ENCODE data around the gene DNM2. TPM values are rescaled to one million over a fixed set of nuclear protein-coding genes. Genes with fewer than 3 reads are reported as not detected.
"Not testable (repeated sequence)": the region's sequence is repeated elsewhere in the genome, so short reads cannot be mapped to it uniquely, and the experiment has no call there.

DNM2 gene
- total RNA-seq, 1 donor from 2014 or later: 79.8 TPM

DNA sequence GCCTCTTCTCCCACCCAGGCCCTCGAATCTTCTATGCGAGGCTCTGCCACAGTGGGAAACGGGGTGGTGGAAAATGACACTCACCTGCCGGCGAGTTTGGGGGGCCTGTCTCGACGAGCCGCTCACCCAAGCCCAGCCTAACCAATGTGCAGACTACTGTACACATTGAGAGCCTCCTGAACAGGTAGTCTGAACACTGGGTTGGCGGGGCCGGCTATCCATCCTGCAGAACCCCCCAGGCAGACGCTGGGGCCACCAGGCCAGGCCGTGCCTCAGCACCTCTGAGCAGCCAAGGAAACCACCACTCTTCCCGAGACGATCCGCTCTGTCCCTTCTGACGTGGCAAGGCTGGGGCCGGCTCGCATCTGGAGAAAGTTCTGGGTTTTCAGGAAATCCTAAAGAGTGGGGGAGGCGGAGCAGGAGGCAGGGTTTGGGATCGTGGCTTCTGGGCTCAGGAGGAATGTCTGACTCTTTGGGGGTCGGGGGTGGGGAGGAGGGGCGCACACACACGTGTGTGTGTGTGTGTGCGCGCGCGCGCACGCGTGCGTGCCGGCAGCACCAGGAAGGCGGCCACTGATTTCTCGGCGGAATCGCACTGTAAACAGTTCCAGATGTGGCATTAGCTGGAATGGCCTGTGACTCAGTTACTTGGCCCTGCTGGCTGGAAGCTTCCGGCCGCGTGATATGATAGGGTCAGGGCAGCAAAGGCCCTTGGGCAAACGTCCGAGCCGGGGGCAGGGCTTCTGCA lies 99.6 kb downstream of the DNM2 start:
- ATAC-seq: no peak

DNA sequence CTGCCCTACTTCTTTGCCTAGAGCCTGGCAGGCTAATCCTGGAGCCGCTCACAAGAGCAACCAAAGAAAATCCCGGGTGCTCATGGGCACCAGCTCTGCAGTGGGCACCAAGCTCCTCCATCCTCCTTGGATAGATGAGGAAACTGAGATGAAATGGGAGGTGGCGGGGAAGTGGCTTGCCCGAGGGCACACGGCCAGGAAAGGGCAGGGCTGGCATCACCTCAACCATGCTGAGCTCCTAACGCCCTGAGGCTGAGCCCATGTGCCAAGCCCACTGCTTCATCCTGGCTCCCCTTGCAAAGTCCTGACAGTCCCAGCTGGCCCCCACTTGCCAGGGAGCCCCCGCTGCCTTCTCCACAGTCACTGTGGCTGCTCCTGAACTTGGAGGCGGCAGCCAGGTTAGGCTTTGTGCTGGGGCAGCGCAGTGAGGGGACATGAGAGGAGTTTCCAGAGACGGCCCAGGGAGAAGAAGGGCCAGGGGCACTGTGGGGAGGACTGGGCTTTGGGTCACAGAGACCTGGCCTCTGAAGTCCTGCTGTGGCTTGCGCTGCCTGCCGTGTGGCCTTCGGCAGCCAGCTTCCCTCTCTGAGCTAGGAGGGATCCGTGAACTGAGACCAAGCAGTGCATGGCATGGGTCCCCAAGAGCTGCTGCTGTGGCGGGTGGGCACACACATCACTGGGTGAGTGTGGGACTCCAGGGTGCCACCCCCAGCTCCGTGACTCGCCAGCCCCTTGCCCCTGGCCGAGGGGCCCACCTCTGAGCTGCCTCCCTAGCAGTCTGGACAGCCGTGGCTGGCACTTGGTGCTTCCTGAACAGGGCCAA lies 100.6 kb downstream of the DNM2 start:
- no peak for ATAC-seq

- no peak for ATAC-seq
Observed at GRCh38 chr19:10819124-10820060, 101.5 kb downstream of the DNM2 start.

DNA sequence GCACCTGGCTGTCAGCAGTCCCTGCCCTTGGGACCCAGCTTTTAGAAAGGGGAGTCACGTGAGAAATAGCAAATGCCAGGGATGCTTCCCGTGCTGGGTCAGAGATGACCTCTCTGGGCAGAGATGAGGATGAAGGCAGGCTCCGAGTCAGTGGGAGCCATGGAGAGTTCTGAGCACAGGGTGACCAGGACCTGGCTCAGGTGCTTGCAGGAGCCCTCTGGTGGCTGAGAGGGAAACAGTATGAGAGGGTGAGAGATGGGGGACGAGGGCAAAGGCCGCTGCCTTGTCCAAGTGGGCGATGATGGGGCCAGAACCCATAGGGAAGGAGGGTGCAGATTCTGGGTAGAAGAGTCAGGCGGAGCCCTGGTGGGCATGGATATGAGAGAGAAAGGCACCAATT lies 102.3 kb downstream of the DNM2 start:
- ATAC-seq: no peak

- ATAC-seq: no peak
Observed at GRCh38 chr19:10823690-10824089, 105.8 kb downstream of the DNM2 start.

DNA sequence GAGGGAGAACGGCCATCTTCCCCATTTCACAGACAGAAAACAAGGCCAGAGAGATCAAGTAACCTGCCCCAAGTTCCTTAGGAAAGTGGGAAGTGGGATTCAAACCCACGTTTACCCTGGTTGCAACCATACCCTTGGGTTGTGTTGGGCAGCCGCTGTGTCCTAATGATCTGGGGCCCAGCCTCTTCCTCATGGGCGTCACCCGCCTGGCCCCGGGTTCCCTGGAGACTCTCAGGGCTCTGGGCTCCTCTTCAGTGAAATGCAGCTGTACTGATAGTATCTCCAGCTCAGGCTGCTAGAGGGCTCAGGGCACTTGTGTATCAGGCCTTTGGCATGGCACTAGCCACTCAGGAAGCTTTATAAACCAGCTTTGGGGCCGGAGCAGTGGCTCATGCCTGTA lies 108.4 kb downstream of the DNM2 start:
- ATAC-seq: no peak

GRCh38 chr19:10826846-10827245 lies 109.0 kb downstream of the DNM2 start:
- no peak for ATAC-seq

DNA sequence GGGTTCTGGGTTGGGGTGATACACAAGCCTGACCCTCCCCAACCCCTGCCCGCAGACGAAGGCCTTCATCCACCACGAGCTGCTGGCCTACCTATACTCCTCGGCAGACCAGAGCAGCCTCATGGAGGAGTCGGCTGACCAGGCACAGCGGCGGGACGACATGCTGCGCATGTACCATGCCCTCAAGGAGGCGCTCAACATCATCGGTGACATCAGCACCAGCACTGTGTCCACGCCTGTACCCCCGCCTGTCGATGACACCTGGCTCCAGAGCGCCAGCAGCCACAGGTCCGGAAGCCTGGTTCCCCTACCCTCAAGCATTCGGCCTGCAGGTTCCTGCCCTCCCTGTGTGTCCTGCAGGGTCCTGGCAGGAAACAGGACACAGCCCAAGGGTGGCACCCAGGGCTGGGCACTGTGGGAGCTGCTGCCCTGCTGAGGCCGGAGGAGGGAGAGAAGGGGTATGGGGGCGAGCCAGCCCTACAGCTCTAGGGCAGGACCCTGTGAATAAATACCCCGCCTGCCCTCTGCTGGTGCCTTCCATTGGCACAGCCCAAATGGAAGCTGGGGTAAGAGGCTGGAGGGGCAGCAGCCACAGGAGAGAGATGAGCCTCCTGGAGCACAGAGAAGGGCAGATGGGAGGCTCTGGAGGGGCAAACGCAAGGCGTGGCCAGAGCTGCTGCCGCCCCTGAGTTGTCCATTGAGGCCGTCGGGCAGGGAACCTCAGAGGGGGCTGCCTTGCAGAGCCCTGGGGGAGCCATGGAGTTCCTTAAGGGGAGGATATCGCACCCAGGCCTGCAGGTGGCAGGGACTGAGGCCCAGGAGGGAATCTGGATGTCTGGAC lies 111.3 kb downstream of the DNM2 start:
- ATAC-seq: peak; percentile 4

DNA sequence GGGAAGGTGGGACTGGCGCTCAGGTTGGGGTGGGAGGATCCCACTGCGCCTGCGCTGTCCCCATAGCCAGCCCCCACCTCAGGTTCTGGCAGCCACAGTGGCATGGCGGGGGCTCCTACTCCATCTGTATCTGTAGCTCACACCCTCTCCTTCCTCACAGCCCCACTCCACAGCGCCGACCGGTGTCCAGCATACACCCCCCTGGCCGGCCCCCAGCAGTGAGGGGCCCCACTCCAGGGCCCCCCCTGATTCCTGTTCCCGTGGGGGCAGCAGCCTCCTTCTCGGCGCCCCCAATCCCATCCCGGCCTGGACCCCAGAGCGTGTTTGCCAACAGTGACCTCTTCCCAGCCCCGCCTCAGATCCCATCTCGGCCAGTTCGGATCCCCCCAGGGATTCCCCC lies 112.1 kb downstream of the DNM2 start:
- ATAC-seq: peak; percentile 7

DNA sequence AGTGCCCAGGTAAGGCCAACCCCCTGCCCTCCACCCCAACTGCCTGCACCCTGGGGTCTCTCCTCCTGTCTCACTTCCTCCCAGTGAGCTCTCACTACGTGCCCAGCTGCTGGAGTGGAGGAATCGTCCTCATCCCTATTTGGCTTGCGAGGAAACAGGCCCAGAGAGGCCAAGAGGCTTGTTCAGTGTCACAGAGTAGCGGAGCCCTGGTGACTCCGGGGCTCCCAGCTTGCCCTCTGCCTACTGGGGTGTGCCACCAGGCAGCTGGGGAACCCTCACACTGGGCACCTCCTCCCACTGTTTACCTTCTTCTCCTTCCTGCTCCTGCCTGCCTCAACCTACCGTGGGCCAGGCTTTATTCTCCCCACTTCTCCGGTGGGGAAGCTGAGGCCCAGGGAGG lies 112.5 kb downstream of the DNM2 start:
- ATAC-seq: no peak

GRCh38 chr19:10830931-10831779 lies 113.3 kb downstream of the DNM2 start:
- ATAC-seq: no peak

GRCh38 chr19:10831987-10832938 lies 114.4 kb downstream of the DNM2 start:
- no peak for ATAC-seq

DNA sequence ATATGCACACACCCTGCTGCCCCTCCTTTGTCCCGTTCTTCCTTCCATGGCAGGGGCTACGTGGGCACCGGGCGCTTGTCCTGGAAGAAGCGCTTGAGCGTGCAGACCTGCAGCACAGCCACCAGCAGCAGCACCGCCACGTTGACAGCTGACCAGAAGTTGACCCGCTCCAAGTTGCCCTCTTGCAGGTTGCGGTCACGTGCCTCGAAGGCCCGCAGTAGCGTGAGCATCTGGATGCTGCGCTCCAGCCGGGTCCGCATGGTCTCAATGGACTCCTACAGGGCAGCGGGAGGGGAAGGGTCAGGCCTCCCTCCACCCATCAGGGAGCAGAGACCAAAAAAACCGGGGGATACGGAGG lies 115.0 kb downstream of the DNM2 start:
- no peak for ATAC-seq

DNA sequence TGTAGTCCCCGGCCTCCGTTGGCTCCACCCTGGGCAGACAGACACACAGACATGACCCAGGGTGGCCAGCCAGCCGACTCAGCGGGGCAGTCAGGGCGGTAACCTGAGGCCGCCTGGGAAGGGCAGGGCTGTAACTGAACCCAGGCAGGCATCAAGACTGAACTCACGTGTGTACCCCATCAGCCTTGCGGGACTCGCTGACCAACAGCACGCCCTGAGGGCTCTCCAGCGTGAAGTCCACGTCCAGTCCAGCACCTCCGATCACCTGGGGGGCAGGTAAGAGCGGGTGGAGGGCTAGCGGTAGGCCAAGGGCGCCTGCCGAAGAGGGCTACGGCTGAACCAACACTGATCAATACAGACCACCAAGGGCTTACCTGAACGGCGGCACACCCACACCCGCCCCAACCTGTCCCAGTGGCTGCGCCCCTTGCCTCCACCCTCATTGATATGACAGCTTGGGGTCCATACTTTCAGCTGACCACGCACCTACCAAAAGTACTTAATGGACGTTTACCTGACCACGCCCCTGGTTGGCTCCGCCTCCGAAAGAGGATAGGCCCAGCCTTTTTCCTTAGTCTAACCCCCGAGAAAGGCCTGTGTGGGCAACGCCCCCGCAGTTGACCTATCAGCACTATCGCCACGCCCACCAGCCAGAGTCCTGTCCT lies 117.3 kb downstream of the DNM2 start:
- ATAC-seq: peak; percentile 17

DNA sequence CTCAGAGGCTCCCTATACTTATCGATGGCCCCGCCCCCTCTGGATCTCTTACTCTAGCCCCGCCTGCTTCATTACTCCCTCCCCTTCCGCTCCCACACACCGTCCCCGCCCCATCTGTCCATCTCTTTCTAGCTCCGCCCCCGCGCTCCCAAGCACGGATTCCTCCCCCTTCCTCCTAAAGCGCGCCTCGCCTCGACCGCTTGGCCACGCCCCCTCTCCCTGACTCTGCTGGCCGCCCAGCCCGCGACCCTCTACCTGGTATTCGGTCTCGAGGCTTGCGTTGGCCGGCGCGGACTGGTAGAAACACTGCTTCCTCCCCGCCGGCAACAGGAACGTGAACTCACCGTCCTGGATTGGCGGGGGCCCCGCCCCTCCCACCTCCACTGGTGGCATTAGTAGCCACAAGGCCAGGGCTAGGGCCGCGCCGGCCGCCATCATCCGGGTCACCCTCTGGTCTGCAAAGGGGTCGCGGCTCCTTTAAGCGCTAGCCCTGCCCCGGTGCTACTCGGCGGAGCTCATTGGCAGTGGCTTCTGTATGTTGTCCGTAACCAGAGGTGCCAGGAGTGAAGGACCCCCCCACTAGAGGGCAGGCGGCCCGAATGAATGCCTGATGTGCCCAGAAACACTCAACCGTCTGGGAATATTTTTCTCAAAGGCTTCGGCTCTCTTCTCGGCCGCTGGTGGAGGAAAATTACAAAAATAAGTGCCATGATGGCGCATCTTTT lies 118.0 kb downstream of the DNM2 start, which contains the start of gene TMED1:
TSS of gene TMED1 (minus strand) at position 459 of the 725 bp plus-strand sequence. CDS start at position 438, 21 bp downstream.
- peak; percentile 95 for ATAC-seq

GRCh38 chr19:10836479-10837330 lies 118.8 kb downstream of the DNM2 start:
- ATAC-seq: peak; percentile 32

DNA sequence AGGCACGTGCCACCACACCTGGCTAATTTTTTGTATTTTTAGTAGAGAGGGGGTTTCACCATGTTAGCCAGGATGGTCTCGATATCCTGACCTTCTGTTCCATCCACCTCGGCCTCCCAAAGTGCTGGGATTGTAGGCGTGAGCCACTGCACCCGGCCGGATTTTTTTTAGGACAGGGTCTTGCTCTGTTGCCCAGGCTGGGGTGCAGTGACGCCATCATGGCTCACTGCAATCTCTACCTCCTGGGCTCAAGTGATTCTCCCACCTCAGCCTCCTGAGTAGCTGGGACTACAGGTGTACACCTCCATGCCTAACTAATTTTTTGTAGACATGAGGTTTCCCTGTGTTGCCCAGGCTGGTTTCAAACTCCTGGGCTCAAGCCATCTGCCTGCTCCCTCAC lies 119.8 kb downstream of the DNM2 start:
- ATAC-seq: not testable (repeated sequence)

All from esophagus mucosa (tissue), 1 donor.